ENCODE measurements around the gene DDX5. TPM values are rescaled to one million over a fixed set of nuclear protein-coding genes. Genes with fewer than 3 reads are reported as not detected.

The DDX5 gene
- total RNA-seq, 4 donors from 2014 or later = 471 to 699 (median 575) TPM

DNA sequence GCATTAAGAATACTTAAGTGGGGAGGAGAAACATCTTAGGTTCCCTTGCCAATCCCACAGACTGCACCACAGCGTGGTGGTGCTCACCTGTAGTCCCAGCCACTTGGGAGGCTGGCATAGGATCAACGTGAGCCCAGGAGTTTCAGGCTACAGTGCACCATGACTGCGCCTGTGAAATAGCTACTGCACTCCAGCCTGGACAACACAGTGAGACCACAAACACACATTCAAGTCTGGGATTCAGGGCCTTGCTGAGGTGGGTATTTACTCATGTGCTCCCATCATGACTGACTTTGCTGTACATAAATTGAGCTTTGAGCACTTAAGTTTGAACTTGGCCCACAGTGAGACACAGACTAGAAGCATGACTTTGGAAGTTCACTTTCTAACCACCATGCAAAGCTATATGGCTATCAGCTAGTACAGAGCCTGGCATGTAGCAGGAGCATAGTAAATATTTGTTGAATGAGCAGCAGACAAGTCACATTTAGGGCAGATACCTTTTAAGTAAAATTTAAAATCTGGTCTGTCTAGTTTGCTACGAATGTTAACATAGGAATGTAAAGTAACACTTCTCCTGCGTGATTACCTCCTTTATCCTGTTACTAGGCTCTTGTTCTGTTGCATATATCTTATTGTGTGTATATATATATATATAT is 34.2 kb upstream of the DDX5 start:
- TF ChIP-seq, protein P1, sequence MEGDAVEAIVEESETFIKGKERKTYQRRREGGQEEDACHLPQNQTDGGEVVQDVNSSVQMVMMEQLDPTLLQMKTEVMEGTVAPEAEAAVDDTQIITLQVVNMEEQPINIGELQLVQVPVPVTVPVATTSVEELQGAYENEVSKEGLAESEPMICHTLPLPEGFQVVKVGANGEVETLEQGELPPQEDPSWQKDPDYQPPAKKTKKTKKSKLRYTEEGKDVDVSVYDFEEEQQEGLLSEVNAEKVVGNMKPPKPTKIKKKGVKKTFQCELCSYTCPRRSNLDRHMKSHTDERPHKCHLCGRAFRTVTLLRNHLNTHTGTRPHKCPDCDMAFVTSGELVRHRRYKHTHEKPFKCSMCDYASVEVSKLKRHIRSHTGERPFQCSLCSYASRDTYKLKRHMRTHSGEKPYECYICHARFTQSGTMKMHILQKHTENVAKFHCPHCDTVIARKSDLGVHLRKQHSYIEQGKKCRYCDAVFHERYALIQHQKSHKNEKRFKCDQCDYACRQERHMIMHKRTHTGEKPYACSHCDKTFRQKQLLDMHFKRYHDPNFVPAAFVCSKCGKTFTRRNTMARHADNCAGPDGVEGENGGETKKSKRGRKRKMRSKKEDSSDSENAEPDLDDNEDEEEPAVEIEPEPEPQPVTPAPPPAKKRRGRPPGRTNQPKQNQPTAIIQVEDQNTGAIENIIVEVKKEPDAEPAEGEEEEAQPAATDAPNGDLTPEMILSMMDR (IDR thresholded peaks at IDR 0.05; ENCODE audit: low read depth) = no peak

DNA sequence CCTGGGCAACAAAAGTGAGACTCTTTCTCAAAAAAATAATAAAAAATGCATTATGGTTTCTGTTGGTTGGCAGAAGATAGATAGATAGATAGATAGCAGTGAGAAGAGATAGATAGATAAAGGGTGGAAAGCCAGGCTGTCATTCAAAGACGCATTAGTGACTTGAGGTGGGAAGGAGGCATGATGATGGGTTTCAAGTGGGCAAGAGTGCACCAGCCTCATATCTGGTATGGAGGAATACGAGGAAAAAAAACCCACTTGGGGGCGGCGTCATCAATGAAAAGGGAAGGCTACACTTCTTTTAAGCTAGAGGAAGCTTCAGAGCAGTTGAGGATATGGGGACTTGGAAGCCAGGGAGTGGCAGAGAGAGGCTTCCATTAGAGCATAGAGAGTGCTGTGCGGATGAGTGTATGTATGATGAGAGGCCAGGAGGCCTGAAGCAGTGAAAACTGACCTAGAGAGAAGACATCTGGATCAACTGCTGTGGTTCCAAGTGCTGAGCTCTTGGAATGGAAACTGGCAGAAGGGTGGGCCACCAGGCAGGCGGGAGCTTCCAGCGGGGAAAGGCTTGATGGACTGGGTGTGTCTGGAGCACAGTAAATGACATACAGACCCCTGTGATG is 32.5 kb upstream of the DDX5 start:
- TF ChIP-seq, protein P1 (IDR thresholded peaks at IDR 0.05; ENCODE audit: low read depth) = no peak

DNA sequence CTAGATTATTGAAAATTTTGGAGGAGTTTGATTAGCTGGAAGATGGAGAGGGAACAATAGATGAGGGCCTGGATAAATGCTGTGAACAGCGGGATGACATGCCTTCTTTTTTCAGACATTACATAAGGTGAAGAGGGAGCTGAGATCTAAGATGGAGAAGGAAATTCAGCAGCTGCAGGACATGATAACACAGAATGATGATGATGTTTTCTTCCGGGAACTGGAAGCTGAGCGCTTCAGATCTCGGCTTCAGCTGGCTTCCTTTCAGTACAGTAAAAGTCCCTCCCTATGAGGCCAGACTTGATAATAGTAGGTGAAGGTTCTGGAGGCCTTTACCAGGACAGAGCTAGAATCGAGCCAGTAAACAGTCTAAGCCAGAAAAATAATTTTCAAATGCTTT is 31.4 kb upstream of the DDX5 start:
- TF ChIP-seq, protein P1 (IDR thresholded peaks at IDR 0.05; ENCODE audit: low read depth) = no peak

DNA sequence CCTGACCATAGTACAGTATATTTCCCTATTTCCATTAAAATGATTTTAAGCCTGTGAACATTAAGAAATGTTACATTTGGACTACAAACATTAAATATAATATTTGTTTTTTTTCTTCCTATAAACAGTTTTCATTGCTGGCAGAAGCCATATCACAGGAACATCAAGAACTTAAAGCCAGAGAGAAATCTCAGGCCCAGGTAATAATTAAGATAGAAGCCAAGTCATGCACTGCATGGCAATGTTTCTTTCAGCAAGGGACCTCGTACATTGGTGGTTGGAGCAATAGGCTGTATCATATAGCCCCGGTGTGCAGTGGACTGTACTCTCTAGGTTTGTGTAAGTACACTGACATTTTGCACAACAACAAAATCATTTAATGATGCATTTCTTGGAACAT is 30.8 kb upstream of the DDX5 start:
- TF ChIP-seq, protein P1 (IDR thresholded peaks at IDR 0.05; ENCODE audit: low read depth) = no peak

DNA sequence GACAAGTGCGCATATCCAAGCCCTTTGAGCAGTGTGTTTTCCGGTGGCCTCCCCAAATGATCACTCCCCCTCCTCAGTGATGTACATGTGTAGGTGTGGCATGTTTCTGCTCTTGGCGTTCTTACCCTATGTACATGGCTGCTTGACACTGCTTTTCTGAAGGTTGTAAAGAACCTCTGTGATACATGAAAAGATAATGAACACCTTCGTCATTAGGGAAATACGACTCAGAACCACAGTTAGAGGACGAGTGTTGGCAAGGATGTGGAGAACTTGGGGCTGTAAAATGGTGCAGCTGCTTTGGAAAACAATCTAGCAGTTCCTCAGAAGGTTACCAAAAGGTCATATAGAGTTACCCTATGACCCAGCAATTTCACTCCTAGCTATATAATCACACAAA is 29.3 kb upstream of the DDX5 start:
- TF ChIP-seq, protein P1 (IDR thresholded peaks at IDR 0.05; ENCODE audit: low read depth) = no peak

DNA sequence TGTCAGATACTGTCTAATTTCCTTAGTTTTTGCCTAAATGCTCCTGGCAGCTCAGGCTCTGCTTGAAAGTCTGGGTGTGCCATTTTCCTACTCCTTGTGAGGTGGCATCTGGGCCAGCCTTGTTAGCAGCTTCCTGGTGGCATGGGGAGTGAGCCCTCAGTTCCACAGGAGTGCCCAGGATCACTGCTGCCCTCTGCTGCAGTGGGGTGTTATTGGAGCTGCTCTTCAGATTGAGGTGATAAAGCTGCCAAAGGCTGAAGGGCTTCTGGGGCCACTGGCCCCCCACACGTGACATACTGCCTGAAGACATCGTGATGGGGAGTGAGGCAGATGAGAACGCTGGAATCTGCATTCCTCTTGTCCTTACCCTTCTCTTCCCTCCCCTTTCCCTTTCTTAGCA is 28.1 kb upstream of the DDX5 start:
- TF ChIP-seq, protein P1 (IDR thresholded peaks at IDR 0.05; ENCODE audit: low read depth) = no peak

DNA sequence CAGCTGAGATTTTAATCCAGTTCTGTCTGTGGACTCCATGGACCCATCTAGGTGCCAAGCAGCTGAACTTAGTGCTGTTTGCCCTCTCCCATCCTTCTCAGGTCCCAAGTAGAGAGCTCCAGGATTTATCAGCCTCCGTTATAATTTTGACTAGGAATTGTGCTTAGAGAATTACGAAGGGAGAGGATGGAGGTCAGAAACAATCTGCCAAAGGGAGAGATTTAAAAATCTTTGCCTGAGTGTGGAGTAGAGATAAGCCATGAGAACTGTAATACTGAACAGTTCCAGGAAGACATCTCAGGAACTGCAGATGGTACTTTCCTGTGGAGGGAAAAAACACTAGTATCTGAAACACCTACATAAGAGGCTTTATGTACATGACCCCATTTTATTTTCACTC is 27.7 kb upstream of the DDX5 start:
- TF ChIP-seq, protein P1 (IDR thresholded peaks at IDR 0.05; ENCODE audit: low read depth) = no peak

Data from subcutaneous adipose tissue (tissue), 4 donors.